OCI-LY7 (cell line): ENCODE measurements around the gene OSBPL1A.

Source experiments
- CTCF ChIP-seq: fragments of 200-600 bp; sonication (generic); conservative IDR thresholded peaks from 2 replicates; pipeline ENCODE4 v1.5.1; 2014; ENCODE audit warnings: mild to moderate bottlenecking, antibody characterized with exemption, low read length, moderate library complexity, mixed read lengths
- EZH2phosphoT487 ChIP-seq: fragments of 200-600 bp; sonication (generic); IDR thresholded peaks from 2 replicates; pipeline ENCODE4 v1.6.1; 2018; ENCODE audit warnings: low read depth, borderline replicate concordance, mild to moderate bottlenecking, mixed run types, antibody characterized with exemption, low read length, moderate library complexity, mixed read lengths

GRCh38 chr18:24262087-24262486 is 135.5 kb downstream of the OSBPL1A start:
- TF ChIP-seq CTCF, result no peak
- no peak for TF ChIP-seq EZH2phosphoT487
